Natural killer cell (primary cell): Measurements from ENCODE around the gene TMEM200C. TPM values are rescaled to one million over a fixed set of nuclear protein-coding genes. Genes with fewer than 3 reads are reported as not detected.

Experiments used
- ATAC-seq, 3 donors: fragments of 150-1000 bp in 2 of 3; fragments of 200-7000 bp in 1 of 3; cut with Tn5 transposase; 1 replicate in 1 of 3; 2 replicates in 2 of 3; pipeline ENCODE4 v1.10.0; 2021; ENCODE audit warnings: mild to moderate bottlenecking in 2 of 3, moderate library complexity in 2 of 3
- DNase-seq, 2 donors: peaks; one replicate each; pipeline versions ENCODE4 v3.0.0 to v3.0.0-alpha.2; 2013 to 2021; ENCODE audit warnings: mixed read lengths in 1 of 2
- H3K27ac ChIP-seq: one replicate; pipeline ENCODE4 v1.5.1; 2013; ENCODE audit warnings: mild to moderate bottlenecking, low read length
- H3K27me3 ChIP-seq: one replicate; pipeline ENCODE4 v1.6.1; 2013; ENCODE audit warnings: low read length; ENCODE audit not compliant: control insufficient read depth, insufficient read depth
- H3K36me3 ChIP-seq: one replicate; pipeline ENCODE4 v1.6.1; 2013; ENCODE audit warnings: low read length; ENCODE audit not compliant: control insufficient read depth, insufficient read depth
- H3K4me1 ChIP-seq: one replicate; pipeline ENCODE4 v1.6.1; 2013; ENCODE audit warnings: low read length; ENCODE audit not compliant: control insufficient read depth, insufficient read depth
- H3K4me3 ChIP-seq: one replicate; pipeline ENCODE4 v1.5.1; 2013; ENCODE audit warnings: low read length
- H3K9me3 ChIP-seq: one replicate; pipeline ENCODE4 v1.6.1; 2013; ENCODE audit warnings: low read length; ENCODE audit not compliant: control insufficient read depth, insufficient read depth
- H3K27ac Mint-ChIP-seq, 2 donors: one replicate each; pipeline ENCODE4 v1.8.0; 2022; ENCODE audit warnings: mild to moderate bottlenecking in 2 of 2, mixed read lengths in 2 of 2, moderate library complexity in 1 of 2
- H3K27me3 Mint-ChIP-seq, 2 donors: one replicate each; pipeline ENCODE4 v1.8.0; 2022; ENCODE audit warnings: low read depth in 2 of 2, mixed read lengths in 2 of 2
- H3K36me3 Mint-ChIP-seq: one replicate; pipeline ENCODE4 v1.8.0; 2022; ENCODE audit warnings: mixed read lengths
- H3K4me1 Mint-ChIP-seq, 2 donors: one replicate each; pipeline ENCODE4 v1.8.0; 2022; ENCODE audit warnings: mixed read lengths in 2 of 2
- H3K4me3 Mint-ChIP-seq: one replicate; pipeline ENCODE4 v1.8.0; 2022; ENCODE audit warnings: mild to moderate bottlenecking, moderate library complexity, mixed read lengths
- H3K9me3 Mint-ChIP-seq, 2 donors: one replicate each; pipeline ENCODE4 v1.8.0; 2022; ENCODE audit warnings: mixed read lengths in 2 of 2
- WGBS: methylation state at CpG from one replicate; pipeline ENCODE4 v1.1.7; 2013; ENCODE audit warnings: missing lambda C conversion rate; ENCODE audit not compliant: insufficient coverage; 5-methylcytosine and 5-hydroxymethylcytosine counted together
- intact Hi-C: fragments of 100-400 bp; cut with micrococcal nuclease; formaldehyde crosslinking; loops from one replicate; pipeline ENCODE4 v1.14.2; 2022
- total RNA-seq, 4 donors: library from RNA; stranded (reverse); fragments of 120-200 nt in 1 of 4; gene quantifications; one replicate each; pipeline versions ENCODE4 v1.2.3 to v1.2.4, GENCODE V29; 2013 to 2022
- TF ChIP-seq, protein P1 (sequence below): fragments of 200-600 bp; IDR thresholded peaks from one replicate; pipeline ENCODE4 v1.8.0; 2022; ENCODE audit warnings: antibody characterized with exemption

TMEM200C gene
- total RNA-seq = not detected
- total RNA-seq (2013) = not detected

DNA sequence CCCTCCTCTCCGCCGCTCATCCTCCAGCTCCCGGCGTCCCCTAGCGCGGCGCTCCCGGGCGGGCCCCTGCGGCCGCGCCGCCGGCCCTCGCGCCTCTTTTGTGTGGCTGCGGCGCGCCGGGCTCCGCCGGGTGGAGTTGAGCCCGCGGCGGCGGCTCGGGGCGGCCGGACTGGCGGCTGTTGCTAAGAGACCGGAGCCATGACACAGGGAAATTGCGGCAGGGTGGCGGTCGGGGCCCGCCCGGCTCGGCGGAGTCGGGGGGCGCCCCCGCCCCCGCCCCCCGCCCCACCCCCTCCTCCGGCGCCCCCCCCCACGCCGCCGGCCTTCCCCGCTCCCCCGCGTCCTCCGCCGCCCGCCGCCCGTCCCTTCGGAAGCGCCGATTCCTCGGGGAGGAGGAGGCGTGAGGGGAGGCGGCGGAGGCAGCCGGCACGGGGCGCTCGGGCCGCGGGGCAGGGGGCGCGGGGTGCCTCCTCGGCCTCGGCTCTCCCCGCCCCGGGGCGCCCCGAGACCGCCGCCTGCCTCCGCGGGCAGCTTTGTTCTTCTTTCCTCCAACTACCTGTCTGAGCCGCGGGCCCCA lies at the start of gene TMEM200C:
Gene TMEM200C (minus strand): TSS at position 224 of the 577 bp plus-strand sequence. CDS start 3,459 bp downstream, outside the sequence.
- H3K4me3 ChIP-seq = no peak within 1 kb of the TSS
- H3K9me3 ChIP-seq = no peaks in the 10 kb centered on the region
- intact Hi-C loops = no loop called here
- H3K36me3 ChIP-seq = no peaks in the 10 kb centered on the region
- H3K4me1 ChIP-seq = peaks cover 14% of the 10 kb centered on the region
- H3K36me3 Mint-ChIP-seq = no peaks in the 10 kb centered on the region
- no peaks in the 10 kb centered on the region for H3K9me3 Mint-ChIP-seq
- H3K27ac Mint-ChIP-seq = no peak within 1 kb of the TSS
- TF ChIP-seq, protein P1, sequence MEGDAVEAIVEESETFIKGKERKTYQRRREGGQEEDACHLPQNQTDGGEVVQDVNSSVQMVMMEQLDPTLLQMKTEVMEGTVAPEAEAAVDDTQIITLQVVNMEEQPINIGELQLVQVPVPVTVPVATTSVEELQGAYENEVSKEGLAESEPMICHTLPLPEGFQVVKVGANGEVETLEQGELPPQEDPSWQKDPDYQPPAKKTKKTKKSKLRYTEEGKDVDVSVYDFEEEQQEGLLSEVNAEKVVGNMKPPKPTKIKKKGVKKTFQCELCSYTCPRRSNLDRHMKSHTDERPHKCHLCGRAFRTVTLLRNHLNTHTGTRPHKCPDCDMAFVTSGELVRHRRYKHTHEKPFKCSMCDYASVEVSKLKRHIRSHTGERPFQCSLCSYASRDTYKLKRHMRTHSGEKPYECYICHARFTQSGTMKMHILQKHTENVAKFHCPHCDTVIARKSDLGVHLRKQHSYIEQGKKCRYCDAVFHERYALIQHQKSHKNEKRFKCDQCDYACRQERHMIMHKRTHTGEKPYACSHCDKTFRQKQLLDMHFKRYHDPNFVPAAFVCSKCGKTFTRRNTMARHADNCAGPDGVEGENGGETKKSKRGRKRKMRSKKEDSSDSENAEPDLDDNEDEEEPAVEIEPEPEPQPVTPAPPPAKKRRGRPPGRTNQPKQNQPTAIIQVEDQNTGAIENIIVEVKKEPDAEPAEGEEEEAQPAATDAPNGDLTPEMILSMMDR = no peak
- H3K4me3 Mint-ChIP-seq = peak within 1 kb of the TSS; percentile 81
- no peak within 1 kb of the TSS for H3K27ac ChIP-seq
- peaks cover 59 to 67% of the 10 kb centered on the region in 2 donors for H3K27me3 Mint-ChIP-seq
- H3K27me3 ChIP-seq = peaks cover 30% of the 10 kb centered on the region
- ATAC-seq (peak in 2 of 3 donors; percentile 16 to 41), DNase-seq (no peak)
- 1% methylated on average over 67 of the region's 83 CpGs for WGBS
- H3K4me1 Mint-ChIP-seq = peaks cover 0 to 7% of the 10 kb centered on the region in 2 donors

DNA sequence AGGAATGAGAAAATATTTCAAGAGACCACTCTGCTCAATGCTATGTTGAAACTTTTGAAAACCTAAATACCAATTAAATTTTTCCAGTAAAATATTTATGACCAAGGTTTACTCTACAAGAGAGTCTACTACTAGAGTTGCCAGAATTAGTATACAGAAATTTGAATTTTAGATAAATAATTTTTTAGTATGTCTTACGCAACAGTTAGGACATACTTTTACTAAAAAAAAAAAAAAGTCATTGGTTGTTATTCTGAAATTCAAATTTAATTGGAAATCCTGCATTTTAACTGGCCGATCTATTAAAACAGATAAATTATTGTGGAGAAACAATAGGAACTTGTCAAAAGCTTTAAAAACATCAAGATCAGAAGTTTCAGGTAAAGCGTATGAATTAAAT lies 49.1 kb upstream of the TMEM200C start:
- no peaks in the 10 kb centered on the region for H3K4me1 ChIP-seq
- no peaks in the 10 kb centered on the region for H3K27me3 ChIP-seq
- Mint-ChIP-seq H3K9me3 (no peaks in the 10 kb centered on the region), H3K4me1 (peaks cover 0 to 4% of the 10 kb centered on the region in 2 donors), H3K36me3 (no peaks in the 10 kb centered on the region), H3K27me3 (peaks cover 11 to 24% of the 10 kb centered on the region in 2 donors), H3K27ac (no peak overlapping the region), H3K4me3 (no peak overlapping the region)
- H3K4me3 ChIP-seq = no peak overlapping the region
- no peak overlapping the region for H3K27ac ChIP-seq
- intact Hi-C loops = no loop called here
- 100% methylated on average over 1 of the region's 3 CpGs for WGBS
- H3K9me3 ChIP-seq = no peaks in the 10 kb centered on the region
- no peaks in the 10 kb centered on the region for H3K36me3 ChIP-seq
- no peak for DNase-seq
- ATAC-seq = no peak
- TF ChIP-seq, protein P1 = no peak

DNA sequence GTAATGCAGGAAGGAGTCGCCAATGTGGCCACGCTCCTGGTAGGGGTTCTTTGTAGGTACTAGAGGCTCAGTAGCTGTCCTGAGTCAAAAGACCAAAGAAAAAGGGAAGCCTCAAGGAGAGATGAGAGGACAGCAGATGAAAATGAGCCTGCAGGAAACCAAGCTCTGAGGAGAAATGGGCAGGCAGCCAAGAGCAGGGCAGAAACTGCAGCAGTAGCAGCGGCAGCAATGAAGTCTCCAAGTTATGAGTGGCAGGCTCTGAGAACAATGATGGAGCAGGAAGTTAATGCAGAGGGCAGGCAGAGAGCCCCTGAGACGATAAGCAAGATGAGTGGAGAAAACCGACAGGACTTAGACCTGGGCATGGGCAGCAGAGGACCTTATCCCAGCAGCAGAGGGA lies 48.2 kb upstream of the TMEM200C start:
- Mint-ChIP-seq H3K36me3 (no peaks in the 10 kb centered on the region), H3K4me1 (peaks cover 0 to 4% of the 10 kb centered on the region in 2 donors), H3K4me3 (no peak overlapping the region), H3K27ac (no peak overlapping the region), H3K27me3 (peaks cover 11 to 24% of the 10 kb centered on the region in 2 donors), H3K9me3 (no peaks in the 10 kb centered on the region)
- ATAC-seq (no peak), DNase-seq (no peak)
- H3K36me3 ChIP-seq = no peaks in the 10 kb centered on the region
- no peaks in the 10 kb centered on the region for H3K27me3 ChIP-seq
- TF ChIP-seq, protein P1 = no peak
- no peaks in the 10 kb centered on the region for H3K9me3 ChIP-seq
- H3K27ac ChIP-seq = no peak overlapping the region
- H3K4me3 ChIP-seq = no peak overlapping the region
- intact Hi-C loops = no loop called here
- WGBS = 39% methylated on average over 5 of the region's 5 CpGs
- H3K4me1 ChIP-seq = no peaks in the 10 kb centered on the region

DNA sequence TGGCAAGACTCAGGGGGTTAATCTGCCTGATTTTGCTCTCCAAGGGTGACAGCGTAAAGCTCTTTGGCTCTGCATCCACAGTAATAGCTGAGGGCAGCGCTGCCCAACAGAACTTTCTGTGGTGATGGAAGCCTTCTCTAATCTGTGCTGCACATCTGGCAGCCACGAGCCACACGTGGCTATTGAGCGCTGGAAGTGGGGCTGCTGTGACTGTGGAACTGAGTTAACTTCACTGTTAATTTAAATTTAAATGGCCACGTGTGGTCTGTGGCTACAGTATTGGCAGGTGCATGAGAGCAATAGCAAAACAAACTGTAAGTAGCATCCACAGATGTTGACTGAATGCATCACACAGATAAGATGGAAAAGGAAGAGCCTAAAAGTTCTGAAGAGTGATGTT lies 47.3 kb upstream of the TMEM200C start:
- DNase-seq (no peak), ATAC-seq (no peak)
- TF ChIP-seq, protein P1 = no peak
- Mint-ChIP-seq H3K9me3 (no peaks in the 10 kb centered on the region), H3K4me1 (peaks cover 0 to 4% of the 10 kb centered on the region in 2 donors), H3K4me3 (no peak overlapping the region), H3K27ac (no peak overlapping the region), H3K27me3 (peaks cover 12 to 24% of the 10 kb centered on the region in 2 donors), H3K36me3 (no peaks in the 10 kb centered on the region)
- Histone ChIP-seq H3K9me3 (no peaks in the 10 kb centered on the region), H3K27me3 (no peaks in the 10 kb centered on the region), H3K27ac (no peak overlapping the region), H3K4me3 (no peak overlapping the region), H3K36me3 (no peaks in the 10 kb centered on the region), H3K4me1 (no peaks in the 10 kb centered on the region)
- WGBS = 29% methylated on average over 6 of the region's 6 CpGs
- intact Hi-C loops = no loop called here
